GM21381 (cell line): Measurements from ENCODE around the gene CBX8.

Source experiments
- ATAC-seq: cut with Tn5 transposase; IDR thresholded peaks from one replicate; pipeline ENCODE4 v1.9.1; 2021; ENCODE audit warnings: mild to moderate bottlenecking, moderate library complexity; ENCODE audit not compliant: unreplicated experiment

CBX8 gene

DNA sequence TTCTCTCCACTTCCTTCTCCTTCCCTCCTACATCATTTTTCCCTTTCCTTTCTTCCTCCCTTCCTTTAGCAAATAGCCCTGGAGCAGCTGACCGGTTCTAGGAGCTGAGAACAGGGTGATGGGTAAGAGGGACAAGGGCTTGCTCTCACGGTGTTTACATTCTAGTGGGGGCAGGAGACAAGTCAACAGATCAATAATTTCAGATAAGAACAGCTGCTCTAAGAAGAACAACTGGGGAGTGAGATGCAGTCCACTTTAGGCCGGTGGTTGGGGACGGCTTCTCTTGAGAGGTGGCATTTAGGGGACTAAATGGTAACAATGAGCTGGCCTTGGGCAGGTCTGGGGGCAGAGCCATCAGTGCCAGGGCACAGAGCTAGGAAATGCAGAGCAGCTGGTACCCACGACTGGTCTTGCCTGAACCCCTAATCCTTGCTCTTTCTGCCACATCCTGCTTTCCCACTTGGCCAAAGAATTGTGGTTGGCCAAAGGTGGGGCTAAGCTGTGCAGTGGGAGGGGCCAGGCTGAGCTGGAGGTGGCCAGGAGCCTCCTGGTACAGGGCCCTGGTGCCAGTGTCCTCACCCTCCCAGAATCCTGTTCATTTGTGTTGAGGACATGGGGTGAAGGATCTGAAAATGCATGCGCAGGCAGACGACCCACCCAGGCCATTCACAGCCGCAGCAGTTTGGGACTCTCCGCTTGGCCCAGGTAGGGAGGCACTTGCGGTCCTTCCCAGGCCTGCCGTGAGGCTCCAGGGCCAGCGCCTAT is 24.6 kb upstream of the CBX8 start:
- no peak for ATAC-seq

DNA sequence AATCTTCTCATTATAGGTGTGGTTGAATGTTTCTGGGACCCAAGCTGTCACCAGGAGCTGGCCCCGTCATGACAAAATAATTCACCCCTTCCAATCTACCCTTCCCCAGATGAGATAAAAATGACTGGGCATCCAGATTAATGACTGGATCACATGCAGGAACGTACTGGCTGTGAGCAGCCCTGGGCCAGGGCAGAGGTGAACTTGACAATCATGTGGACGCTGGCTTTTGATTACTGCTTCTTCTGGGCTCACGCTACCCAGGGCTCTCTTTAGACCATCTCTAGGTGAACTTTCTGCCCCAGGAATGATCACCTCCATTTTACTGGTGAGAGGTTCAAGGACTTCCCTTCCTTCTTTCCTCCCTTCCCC is 24.1 kb upstream of the CBX8 start:
- ATAC-seq: no peak

DNA sequence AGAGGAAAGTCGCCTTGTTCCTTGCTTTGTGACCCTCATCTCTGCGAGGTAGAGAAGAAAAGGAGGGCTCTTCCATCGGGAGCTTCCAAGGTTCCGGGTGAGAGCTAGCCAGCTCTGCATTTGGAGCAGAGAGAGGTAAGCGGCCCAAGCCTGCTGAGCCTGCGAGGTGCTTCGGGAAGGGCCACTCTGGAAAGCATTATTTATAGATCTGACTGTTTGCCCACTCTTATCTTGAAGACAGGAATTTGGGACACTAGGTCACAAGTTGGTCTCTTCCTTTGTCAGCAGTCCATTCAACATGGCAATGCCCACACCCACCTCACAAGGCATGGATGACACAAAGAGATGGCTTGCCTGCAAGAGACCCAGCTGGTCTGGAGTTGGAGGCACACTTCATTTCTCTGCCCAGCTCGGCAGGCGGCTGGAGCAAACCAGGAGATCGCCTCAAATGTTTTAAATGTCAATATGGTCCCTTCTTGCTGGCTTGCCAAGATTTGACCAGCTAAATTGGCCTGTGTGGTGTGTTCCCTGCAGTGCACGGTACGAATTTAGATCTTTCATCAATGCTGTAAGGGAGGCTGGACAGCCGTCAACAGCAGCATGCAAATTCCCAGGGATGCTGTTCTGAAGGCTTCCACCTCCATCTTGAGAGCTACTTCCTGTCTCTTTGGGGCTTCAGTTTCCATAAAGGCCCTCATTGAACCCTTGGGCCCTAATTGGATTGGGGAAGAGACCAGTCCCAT is 22.8 kb upstream of the CBX8 start:
- no peak for ATAC-seq

DNA sequence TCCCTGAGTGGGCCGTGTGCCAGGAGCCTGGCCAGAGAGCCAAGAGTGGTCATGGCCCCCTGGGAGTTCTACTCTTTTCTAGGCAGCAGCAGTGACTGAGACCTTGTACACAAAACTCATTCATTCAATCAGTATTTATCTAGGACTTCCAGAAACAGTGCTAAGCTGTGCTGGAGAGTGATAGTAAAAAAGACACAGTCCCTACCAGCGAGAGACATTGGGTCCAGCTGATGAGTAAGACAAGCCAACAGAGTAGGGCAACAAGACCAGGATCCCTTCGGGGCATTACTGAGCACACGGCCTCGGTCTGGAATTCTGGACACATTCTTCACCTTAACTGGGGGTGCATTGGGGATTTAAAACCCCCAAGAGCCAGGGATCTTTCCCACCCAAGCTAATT is 22.2 kb upstream of the CBX8 start:
- no peak for ATAC-seq

DNA sequence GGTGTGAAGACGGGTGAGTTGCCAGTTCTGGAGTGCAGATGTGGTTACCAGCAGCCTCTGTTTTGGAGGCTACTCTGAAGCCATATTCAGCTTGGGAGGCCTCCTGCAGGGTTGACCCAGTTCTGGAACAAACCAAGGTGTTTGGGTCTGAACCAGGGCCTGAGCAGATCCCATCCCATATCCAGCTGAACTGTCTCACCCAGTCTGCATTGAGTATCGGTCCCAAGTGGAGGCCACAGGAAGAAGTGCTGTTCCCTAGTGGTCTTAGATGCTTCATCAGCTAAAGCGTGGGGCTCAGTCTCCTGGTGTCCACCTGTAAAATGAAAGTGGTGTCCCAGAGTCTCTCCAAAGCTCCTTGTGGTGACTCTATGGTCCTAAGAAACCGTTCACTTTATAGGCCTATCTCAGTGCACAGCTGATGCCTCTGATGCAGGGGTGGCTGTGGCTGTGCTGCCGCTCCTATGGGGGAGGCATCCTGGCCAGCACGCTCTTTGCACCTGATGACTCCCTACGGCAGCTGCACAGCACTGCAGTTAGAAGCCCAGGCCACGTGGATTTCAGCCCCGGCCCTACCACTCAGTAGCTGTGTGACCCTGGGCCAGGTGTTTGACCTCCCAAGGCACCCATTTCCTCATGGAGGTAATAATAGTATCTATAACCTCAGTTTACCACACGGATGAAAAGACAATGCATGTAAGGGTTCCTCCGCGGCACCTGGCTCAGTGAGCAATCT is 21.3 kb upstream of the CBX8 start:
- no peak for ATAC-seq

DNA sequence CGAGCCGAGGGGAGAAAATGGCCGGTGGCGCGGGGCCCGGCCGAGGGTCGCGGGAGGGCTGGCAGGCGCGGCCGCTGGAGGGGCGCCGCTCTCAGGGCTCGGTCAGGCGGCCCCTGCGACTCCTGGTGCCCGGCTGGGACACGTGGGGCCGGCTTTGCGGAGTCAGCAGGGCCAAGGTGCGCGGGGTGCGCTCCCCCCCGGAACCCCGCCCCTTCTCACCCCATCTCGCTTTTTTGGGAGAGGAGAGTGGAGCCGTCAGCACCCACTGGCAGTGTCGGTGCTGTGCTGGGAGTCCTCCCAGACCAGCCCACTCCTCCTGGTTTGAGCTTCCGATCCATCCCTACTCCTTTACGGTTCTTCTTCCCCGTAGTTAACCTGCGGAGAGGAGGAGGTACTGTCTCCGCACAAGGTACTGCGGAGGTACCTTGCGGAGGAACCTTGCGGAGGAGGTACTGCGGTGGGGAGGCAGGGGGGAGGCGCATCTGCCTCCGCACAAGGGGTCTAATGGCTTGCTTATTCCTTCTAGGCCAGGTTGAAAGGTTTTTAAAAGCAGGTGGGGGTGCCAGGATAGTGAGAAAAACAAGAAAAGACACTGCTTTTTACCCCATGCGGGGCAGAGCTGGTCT is 19.1 kb upstream of the CBX8 start:
- no peak for ATAC-seq

DNA sequence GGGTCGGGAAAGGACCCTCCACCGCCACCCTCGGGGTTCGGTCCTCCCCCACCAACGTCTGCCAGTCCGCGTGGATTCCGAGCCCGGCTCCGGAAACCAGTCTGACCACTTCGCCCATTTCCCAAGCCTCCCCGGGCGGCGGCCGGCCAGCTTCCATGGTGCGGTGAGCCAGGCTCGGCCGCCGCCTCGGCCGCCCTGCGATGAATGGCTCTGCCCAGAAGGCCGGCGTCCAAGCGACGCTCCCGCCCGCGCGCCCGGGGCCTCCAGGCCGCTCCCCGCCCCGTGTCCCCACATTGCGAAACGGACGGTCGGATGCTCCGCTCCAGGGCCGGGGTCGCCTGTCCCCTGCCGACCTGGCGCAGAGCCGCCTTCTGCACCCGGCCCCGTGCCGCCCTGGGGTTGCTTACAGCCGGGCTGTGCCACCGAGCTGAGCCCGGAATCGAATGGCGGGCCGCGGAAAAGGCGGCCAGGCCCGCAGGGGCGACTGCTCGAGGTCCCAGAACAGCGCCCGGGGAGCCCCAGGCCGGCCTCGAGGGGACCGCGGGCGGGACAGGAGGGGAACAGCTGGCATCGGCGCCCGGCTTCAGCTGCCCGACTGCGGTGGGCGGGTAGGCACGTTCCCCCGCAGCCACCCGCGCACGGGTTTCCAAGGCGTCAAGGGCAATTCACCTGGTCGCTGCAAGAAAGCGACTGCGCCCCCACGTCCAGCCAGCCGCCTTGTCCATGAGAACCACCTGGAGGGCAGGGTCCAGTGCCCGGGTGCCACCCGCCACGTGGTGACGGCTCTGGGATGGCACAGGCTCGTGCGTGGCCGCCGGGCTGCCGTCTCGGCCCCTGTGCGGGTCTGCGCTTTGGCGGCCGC is 18.3 kb upstream of the CBX8 start:
- ATAC-seq: no peak

DNA sequence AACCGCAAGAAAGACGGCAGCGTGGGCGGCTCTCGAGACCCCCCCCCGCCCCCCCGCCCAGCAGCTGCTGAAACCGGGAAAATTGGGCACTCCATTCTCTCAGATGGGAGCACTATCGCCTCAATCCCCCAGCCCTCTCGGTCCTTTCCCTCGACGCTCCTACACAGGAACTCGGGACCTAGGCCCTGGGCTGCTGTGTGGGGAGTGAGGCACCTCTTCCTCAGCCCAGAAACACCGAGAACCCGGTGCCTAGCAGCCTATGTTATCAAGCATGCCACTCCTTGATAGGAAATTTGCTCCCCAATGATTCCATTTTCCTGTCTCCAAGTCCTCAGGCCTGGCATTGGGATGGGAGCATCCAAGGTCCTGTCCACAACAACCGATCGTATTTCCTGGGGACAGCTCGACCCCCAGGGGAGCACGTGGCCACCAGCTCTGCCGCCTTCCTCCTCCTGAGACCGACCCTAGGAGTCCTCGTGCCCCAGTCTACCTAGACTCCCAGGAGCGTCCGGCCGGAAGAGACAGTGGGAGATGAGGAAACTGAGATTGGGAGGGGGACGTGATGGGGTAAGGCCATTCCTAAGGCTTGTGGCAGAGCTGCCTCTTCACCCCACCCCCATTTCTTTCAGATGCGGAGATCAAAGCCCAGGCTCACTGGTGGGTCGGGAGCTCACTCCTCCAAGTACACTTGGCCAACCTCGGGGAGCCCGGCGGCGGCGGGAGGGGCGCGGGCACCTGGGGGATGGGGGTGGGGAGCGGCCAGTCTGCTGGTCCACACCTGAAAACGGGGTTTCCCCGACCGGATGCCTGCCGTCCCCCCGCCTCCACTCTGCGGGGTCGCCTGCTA is 17.5 kb upstream of the CBX8 start:
- ATAC-seq: no peak

DNA sequence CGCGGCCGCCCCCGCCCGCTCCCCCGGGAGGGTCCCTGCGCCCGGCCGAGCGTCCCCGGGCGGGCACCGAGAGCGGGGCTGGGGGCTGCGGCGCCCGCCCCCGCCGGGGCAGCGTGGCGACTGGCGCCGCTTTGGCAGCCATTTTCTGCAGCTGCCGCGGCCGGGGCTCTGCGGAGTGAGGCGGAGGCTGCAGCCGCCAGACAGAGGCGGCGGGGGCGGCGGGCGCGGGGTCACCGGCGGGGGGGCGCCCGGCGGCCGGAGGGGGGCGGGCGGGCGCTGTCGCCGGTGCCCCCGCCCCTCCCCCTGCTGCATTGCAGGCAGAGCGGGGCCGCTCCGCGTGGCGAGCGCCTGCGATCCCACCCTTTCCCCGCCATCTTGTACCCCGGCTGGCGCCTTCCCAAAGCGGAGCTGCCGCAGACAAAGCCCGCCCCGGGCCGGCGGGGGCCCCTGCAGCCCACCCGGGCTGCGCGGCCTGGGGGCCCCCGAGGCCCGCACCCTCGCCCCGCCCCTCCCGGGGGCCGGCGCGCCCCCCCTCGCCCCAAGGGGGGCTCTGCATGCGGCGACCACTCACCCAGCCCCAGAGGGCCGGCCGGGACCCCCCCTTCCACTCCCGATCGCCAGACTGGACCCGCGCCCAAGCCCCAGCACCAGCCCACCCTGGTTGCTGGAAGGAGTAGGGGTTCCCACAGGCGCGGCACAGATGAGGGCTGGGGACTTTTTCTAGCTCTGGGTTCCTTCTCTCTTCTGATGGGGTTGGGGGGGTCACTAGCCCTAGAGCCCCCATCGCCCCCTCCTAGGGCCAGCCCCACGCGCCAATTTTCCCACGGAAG is 16.6 kb upstream of the CBX8 start:
- ATAC-seq: no peak

DNA sequence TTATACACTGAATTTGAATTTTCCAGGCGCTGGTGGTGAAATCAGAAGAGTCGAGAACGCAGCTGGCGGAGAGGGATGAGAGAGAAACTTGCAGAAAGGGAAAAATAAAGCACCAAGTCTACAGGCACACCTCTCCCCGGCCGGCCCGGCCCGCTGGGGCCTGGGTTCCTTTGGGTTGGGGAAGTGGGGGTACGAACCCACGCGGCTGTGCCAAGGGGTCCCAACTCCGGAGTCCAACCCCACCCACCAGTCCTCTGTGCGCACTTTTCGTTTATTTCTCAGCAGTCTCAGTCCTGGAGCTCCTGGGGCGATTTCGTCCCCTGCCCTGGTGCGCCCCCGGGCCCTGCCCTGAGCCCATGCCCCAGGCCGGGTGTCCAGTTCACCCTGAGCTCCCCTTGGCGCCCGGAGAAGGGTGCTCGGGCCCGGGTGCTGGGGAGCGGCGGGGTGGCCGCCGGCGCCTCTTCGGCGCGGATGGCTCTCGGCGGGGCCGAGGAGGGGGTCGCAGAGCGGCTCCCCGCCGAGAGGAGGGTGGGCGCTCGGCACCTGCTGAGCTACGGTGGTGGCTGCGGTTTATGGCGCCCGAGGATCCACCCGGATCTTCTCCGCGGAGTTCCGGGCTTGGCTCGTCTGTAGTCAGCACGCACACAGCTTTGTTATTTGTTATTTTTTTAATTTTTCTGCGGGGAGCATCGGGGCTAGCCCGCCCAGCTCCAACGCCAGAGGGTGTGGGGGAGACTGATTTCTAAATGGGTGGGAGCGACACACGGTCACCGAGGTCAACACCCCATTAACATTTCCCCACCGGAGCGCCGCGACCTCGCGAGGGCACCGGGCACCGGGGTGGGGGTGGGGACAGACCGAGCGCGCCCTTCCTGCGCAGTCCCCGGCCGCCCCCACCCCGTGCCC is 15.7 kb upstream of the CBX8 start:
- no peak for ATAC-seq

DNA sequence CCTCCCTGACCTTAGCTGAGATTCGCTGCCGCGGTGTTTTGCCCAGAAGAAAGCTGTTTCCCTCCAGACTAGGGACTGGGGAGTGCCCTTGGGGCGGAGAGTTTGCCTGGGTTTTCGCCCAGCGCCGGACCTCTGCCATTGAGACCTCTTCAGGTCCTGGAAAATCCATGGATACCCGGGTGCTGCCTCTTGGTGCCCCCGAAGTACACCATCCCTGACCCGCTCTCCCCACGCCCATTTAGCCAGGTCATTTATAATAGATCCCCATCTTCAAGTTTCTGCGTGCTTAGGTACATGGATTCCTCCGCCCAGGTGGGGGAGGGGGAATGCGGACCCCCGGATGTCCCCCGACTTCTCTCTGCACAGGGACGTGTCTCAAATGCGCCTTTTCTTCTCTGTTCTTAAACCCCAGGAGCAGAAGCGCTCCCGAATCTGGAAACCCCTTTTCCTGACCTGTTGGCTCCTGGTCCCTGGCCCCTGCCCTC is 15.0 kb upstream of the CBX8 start:
- no peak for ATAC-seq

DNA sequence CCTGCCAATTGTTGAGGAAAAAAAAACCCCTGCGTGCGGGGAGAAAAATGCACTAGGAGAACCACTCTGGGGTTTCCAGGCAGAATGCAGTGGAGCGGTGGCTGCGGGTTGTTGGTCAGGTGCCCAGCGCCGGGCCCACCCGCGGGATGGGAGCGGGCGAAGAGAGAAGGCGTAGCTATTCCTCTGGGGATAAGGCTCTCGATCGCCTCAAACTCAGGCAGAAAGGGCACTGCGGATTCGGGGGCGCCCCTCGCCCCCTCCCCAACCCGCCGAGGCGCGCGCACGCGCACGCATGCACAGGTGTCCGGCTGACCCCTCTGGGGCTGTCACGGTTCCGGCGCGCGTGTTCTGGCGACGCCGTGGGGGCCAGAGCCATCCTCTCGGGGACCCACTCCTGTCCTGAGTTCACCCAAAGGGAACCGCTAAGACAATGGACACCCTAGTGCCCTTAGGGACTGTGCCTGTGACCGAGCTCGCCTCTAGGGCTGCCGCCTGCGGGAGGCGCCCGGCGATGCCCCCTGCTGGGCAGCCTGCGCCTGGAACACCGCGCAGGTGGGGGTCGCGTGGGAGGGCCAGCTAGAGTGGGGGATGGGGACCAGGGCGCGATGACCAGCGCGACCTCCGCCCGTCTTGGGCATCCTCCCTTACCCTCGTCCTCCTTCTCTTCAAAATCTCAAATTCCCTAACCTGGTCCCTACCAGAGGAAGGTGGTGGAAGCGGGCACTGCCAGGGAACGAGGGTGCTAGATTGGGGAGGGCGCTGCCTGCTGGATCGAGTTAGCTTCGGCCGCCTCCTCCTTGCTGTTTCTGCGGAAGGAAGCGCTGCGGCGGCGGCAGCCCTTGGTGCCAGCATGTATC is 14.4 kb upstream of the CBX8 start:
- no peak for ATAC-seq

DNA sequence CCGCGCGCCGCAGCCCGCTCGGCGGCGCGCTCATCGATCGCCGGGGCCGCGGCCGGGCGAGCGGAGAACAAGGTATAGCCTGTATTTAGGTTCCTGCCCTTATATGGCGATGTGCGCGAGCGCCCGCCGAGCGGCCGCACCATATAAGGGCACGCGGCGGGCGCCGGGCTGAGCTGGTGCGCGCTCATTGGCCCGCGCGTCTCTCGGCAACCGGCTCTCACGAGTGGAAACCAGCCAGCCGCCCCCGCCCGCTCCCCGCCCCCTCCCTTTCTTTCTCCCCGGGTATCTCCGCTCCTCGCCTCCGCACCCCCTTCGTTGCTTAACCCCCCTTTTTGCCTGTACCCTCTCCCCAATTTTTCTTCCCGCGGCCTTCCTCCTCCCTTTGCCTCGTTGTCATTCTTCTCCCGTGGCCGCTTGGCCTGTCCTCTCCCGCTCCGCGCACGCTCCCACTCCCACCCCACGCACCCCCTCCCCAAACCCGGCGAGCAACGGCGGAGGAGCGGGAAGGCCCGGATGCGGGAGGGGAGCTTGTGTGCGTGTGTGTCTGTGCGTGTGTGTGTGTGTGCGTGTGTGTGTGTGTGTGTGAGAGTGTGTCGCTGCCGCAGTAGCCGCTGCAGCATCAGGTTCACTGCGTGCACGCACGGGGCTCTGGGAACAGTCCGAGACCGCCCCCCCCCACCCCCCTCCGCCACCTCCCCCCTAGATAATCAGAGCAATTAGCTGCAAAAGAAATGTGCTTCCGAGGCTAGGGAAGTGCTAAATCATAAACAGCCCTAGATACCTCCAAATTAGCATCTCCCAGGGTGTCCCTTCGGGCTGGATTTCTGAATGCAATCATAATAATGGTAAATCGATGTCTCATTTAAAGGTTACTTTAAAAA is 13.5 kb upstream of the CBX8 start:
- ATAC-seq: peak; percentile 72

DNA sequence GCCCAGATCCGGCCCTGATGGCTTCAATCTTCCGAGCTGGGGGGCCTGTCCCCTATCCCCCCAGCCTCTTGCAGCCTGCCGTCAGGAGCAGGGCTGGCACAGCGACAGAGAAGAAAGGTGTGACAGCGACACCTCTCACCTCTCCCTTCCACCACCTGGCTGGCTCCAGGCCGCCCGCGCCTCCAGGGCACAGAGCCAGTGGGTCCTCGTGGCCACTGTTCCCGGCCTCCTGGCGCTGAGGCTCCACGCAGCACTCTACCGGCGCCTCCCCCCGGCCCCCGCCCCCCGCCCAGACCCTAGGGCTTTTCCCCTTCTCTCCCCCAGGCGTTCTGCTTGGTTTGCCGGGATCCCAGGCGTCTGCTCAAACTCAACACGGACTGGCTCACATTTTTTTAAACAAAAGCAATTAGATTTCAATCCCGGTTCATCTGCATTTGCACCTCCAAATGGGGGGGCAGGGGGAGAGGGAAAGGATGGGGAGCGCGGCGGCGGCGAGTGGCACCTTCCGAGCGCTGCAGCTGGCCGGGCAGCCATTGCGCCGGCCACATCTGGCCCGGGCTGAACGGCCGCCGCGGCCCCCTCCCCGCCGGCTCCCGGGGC is 12.8 kb upstream of the CBX8 start:
- ATAC-seq: no peak
